Raji (cell line): ENCODE data around the gene ANXA11.

Source experiments
- POLR2A ChIP-seq: IDR thresholded peaks from 2 replicates; pipeline ENCODE4 v1.6.1; 2011; ENCODE audit warnings: low read depth, low read length, control low read depth; ENCODE audit not compliant: insufficient read depth

ANXA11 gene

DNA sequence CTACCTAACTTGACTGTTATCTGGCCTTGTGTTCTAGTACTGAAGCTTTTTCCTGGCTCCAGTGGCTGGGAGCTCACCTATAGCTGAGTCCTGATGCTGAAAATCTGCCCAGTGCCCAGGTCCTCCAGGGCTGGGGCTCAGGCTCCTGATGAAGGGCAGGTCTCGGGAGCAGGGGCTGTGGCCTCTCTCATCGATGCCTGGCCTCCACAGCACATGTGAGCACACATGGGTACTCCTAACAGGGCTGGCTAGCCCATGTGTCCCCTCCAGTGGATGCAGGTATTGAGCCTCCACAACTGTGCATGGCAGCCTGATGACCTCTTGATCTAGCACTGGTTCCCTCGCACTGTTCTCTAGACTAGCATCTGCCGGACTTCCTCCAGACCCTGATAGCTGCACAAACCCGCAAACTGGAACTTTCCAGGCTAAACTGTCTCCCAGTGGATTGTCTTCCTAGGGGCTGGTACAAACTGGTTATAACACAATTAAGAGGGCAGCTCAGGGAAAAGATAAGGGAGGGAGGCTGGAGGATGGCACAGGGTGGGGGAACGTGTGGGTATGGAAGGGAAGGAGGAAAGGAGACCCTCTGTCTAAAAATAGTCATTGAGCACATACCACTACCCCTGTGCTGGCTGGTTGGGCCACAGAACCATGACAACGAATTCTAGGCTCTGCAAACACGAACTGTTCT is 37.7 kb downstream of the ANXA11 start:
- no peak for TF ChIP-seq POLR2A

- no peak for TF ChIP-seq POLR2A
These were observed 38.5 kb downstream of the ANXA11 start for GRCh38 chr10:80166581-80167470.

GRCh38 chr10:80165173-80165572 is 40.2 kb downstream of the ANXA11 start:
- TF ChIP-seq POLR2A = no peak

DNA sequence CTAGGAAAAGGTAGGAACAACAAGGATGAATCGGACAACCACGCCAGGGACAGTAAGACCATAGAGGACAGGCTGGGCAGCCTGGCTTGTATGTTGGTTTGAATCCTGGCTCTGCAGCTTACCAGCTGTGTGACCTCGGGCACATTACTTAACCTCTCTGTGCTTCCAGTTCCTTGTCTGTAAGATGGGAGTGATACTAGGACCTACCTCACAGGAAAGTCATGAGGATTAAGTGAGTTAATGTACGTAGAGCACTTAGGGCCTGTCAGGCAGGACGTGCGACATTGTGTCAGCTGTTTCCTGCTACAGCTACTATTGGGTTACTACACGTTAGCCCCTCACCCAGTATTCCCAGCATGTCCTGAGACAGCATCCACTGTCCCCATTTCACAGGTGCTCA is 40.7 kb downstream of the ANXA11 start:
- TF ChIP-seq POLR2A = no peak

DNA sequence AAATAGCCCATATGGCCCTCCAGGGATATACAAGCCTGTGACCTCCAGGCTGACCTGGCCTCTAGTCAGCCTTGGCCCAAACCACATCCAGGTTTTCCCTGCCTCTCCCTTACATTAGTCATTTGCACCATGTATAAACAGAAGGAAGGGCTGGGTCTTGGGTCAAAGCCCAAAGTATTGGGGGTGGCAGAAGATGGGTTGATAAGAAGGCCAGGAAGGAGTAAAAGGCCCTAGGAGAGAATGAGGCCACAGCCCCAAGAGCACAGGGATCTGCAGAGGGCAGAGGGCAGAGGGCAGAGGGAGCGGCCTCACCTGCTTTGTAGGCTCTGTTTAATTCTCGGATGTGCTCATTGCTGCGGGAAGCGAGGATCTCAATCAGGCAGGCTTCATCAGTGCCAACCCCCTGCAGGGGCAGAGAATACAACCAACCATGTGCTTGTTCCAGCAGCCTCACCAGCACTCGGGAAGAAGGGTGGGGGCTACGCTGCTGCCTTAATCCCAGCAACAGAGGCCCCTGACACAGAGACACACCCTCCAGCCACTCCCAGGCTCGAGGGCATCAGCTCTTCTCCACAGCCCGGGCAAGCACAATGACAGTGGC is 41.5 kb downstream of the ANXA11 start:
- TF ChIP-seq POLR2A = no peak

GRCh38 chr10:80161321-80162083 is 43.8 kb downstream of the ANXA11 start:
- no peak for TF ChIP-seq POLR2A

- TF ChIP-seq POLR2A = no peak
These were observed 44.7 kb downstream of the ANXA11 start for GRCh38 chr10:80160361-80161320.

DNA sequence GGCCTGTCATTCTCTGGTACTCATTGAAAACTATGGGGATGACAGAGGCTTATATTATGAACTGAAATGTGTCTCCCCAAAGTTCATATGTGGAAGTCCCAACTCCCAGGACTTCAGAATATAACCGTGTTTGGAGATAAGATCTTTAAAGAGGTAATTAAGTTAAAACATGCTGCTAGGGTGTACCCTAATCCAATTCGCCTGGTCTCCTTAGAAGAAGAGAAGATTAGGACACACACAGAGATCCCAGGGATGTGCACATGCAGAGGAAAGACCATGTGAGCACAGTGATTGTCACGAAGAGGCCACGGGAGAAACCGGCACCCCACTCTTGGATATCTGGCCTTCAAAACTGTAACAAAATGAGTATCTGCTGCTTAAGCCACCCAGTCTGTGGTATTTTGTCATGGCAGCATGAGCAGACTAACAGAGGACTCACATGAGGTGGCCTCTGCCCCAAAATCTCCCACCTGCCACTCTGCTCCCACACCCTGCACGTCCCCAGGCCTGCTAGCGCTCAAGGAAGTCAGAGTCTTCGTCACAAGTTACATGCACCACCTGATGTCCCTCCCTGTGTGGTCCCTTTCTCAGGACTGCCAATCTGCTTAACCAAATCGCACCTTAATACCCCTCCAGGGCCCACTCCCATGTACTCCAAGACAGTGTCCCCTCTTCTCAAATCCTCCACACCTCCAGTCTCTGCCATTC is 46.0 kb downstream of the ANXA11 start:
- TF ChIP-seq POLR2A = no peak

DNA sequence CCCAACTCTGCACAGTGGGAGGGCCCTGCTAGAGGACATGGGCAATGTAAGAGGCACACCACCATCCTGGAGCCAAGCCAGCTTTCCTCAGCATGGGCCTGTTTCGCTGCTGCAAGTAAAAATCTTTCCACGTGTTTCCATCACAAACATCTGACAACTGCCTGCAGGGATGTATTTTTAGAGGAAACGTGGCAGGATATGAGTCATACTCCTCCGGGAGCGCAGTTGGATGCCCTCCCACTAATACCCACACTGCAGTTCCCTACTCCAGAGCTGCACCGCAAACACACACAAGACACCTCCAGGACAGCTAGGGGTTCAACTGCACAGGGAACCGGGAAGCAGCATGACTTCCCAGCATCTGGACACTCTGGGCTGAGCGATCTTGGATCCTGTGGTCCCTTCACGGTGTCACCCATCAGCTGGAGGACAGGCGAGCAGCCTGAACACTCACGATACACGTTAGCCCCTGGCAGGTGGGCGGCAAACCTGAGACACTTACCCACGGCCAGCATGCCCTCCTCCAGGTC is 46.7 kb downstream of the ANXA11 start:
- no peak for TF ChIP-seq POLR2A

GRCh38 chr10:80158126-80158525 is 47.2 kb downstream of the ANXA11 start:
- no peak for TF ChIP-seq POLR2A

DNA sequence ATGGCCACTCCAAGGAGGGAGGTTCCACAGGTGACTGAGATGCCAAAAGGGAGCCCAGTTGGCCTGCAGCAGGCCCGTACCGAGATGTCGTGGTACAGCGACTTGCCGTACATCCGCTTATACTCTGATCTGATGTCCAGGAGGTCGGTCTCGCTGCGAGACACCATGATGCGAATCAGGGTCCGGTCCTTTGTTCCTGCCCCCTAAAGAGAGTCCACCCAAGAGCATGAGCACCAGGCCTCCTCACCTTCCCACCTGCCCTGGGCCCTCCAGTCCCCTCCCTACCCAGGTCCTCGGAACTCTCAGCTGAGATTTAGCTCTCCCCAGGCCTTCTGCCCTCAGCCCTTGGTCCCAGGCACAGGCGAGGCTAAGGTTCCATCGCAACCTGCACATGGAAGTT is 47.8 kb downstream of the ANXA11 start:
- no peak for TF ChIP-seq POLR2A

DNA sequence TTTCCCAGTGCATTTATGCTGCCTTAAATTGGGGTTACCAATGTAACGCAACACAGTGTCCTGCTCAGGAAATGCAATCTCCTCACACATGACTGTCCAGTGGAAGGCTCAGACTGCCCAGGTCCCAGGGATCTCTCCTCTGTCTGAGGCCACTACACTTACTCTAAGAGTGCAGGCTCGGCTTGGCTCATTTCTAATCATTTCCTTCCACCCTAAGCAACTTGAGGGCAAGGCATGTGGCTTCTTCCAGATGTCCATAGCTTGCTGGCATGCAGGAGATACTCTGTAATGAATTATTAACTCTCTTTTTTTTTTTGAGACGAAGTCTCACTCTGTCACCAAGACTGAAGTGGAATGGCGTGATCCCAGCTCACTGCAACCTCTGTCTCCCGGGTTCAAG is 49.1 kb downstream of the ANXA11 start:
- TF ChIP-seq POLR2A = no peak

- no peak for TF ChIP-seq POLR2A
These were observed 49.6 kb downstream of the ANXA11 start for GRCh38 chr10:80155696-80156215.

- no peak for TF ChIP-seq POLR2A
These were observed 50.2 kb downstream of the ANXA11 start for GRCh38 chr10:80154978-80155695.
